Activated B cell treated with CpG ODN at 0.5 μM for 24 hours (primary cell): ENCODE data around the gene TTC21B. TPM values are rescaled to one million over a fixed set of nuclear protein-coding genes. Genes with fewer than 3 reads are reported as not detected.

Experiments used
- ATAC-seq: fragments of 200-7000 bp; cut with Tn5 transposase; one replicate; pipeline ENCODE4 v1.10.0; 2021; ENCODE audit warnings: low read depth, mild to moderate bottlenecking, moderate library complexity
- CTCF ChIA-PET: fragments of 350-600 bp; sonication (Branson Sonifier 250); formaldehyde crosslinking; loops from one replicate; lab custom pipeline; 2021; ENCODE audit warnings: antibody characterized with exemption; lab: Charles Lee
- POLR2A ChIA-PET: fragments of 350-600 bp; sonication (Branson Sonifier 250); formaldehyde crosslinking; loops from one replicate; lab custom pipeline; 2021; ENCODE audit warnings: antibody characterized with exemption; lab: Charles Lee
- DNase-seq: peaks from one replicate; pipeline ENCODE4 v3.0.0; 2022
- H3K27ac Mint-ChIP-seq: one replicate; pipeline ENCODE4 v1.8.0; 2020; ENCODE audit warnings: mixed read lengths
- H3K27me3 Mint-ChIP-seq: one replicate; pipeline ENCODE4 v1.8.0; 2021; ENCODE audit warnings: mixed read lengths
- H3K36me3 Mint-ChIP-seq: one replicate; pipeline ENCODE4 v1.8.0; 2021; ENCODE audit warnings: low read depth, mixed read lengths
- H3K4me1 Mint-ChIP-seq: one replicate; pipeline ENCODE4 v1.8.0; 2021; ENCODE audit warnings: mixed read lengths
- H3K4me3 Mint-ChIP-seq: one replicate; pipeline ENCODE4 v1.8.0; 2020; ENCODE audit warnings: mild to moderate bottlenecking, mixed read lengths
- H3K9me3 Mint-ChIP-seq: one replicate; pipeline ENCODE4 v1.8.0; 2020; ENCODE audit warnings: mixed read lengths
- intact Hi-C: fragments of 100-400 bp; cut with micrococcal nuclease; formaldehyde crosslinking; loops from one replicate; pipeline ENCODE4 v1.15.1; 2024
- total RNA-seq: library from RNA; stranded (reverse); gene quantifications from 2 replicates; pipeline ENCODE4 v1.2.3, GENCODE V29; 2022
- TF ChIP-seq, protein P1 (sequence below): fragments of 200-600 bp; IDR thresholded peaks from one replicate; pipeline ENCODE4 v1.8.0; 2022; ENCODE audit warnings: antibody characterized with exemption, mild to moderate bottlenecking

Gene TTC21B
- total RNA-seq, 1 donor from 2014 or later, result 29.2 TPM

- H3K27me3 Mint-ChIP-seq, result no peaks in the 10 kb centered on the region
- H3K4me1 Mint-ChIP-seq, result no peaks in the 10 kb centered on the region
- ATAC-seq, result no peak
- no peaks in the 10 kb centered on the region for H3K9me3 Mint-ChIP-seq
- ChIA-PET POLR2A (no interaction called here), CTCF (interaction anchor here (0.6 kb wide), 1 partner anchor 826 kb away, joined by 3 read pairs; no protein-coding TSS in a partner anchor)
- no peak for DNase-seq
- TF ChIP-seq, protein P1, sequence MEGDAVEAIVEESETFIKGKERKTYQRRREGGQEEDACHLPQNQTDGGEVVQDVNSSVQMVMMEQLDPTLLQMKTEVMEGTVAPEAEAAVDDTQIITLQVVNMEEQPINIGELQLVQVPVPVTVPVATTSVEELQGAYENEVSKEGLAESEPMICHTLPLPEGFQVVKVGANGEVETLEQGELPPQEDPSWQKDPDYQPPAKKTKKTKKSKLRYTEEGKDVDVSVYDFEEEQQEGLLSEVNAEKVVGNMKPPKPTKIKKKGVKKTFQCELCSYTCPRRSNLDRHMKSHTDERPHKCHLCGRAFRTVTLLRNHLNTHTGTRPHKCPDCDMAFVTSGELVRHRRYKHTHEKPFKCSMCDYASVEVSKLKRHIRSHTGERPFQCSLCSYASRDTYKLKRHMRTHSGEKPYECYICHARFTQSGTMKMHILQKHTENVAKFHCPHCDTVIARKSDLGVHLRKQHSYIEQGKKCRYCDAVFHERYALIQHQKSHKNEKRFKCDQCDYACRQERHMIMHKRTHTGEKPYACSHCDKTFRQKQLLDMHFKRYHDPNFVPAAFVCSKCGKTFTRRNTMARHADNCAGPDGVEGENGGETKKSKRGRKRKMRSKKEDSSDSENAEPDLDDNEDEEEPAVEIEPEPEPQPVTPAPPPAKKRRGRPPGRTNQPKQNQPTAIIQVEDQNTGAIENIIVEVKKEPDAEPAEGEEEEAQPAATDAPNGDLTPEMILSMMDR, result no peak
- intact Hi-C loops, result no loop called here
- peaks cover 1% of the 10 kb centered on the region for H3K36me3 Mint-ChIP-seq
- no peak overlapping the region for H3K4me3 Mint-ChIP-seq
- H3K27ac Mint-ChIP-seq, result no peak overlapping the region
Observed at GRCh38 chr2:165839610-165840009, 114.0 kb downstream of the TTC21B start.

- ChIA-PET POLR2A (no interaction called here), CTCF (no interaction called here)
- Mint-ChIP-seq H3K4me1 (no peaks in the 10 kb centered on the region), H3K4me3 (no peak overlapping the region), H3K27ac (no peak overlapping the region), H3K9me3 (no peaks in the 10 kb centered on the region), H3K27me3 (no peaks in the 10 kb centered on the region), H3K36me3 (peaks cover 1% of the 10 kb centered on the region)
- ATAC-seq, result no peak
- TF ChIP-seq, protein P1, result no peak
- no peak for DNase-seq
- intact Hi-C loops, result no loop called here
Observed at GRCh38 chr2:165837122-165837521, 116.5 kb downstream of the TTC21B start.

- no peak overlapping the region for H3K27ac Mint-ChIP-seq
- TF ChIP-seq, protein P1, result no peak
- H3K4me1 Mint-ChIP-seq, result no peaks in the 10 kb centered on the region
- ATAC-seq (no peak), DNase-seq (no peak)
- H3K9me3 Mint-ChIP-seq, result no peaks in the 10 kb centered on the region
- ChIA-PET CTCF (no interaction called here), POLR2A (no interaction called here)
- H3K4me3 Mint-ChIP-seq, result no peak overlapping the region
- intact Hi-C loops, result no loop called here
- no peaks in the 10 kb centered on the region for H3K27me3 Mint-ChIP-seq
- peaks cover 1% of the 10 kb centered on the region for H3K36me3 Mint-ChIP-seq
Observed at GRCh38 chr2:165835363-165835762, 118.2 kb downstream of the TTC21B start.

DNA sequence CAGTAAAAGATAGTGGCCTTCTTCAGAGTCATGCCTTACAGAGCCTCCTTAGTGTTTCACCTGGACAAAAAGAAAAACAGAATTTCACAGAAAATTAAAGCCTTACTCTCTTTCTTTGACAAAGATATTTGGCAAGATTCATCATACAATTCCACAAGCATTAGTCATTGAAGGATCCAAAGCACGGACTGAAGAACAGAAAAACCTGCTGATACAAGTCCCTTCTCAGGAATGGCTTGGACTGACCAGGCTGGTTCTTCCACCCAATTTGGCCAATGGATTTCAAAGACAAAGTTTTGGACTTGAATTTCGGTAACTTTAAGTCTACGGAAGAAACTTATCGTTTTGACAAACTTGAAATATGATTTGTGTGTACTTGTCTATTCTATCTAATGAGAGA lies 120.4 kb downstream of the TTC21B start:
- TF ChIP-seq, protein P1, result no peak
- Mint-ChIP-seq H3K9me3 (no peaks in the 10 kb centered on the region), H3K4me1 (no peaks in the 10 kb centered on the region), H3K36me3 (no peaks in the 10 kb centered on the region), H3K4me3 (no peak overlapping the region), H3K27me3 (no peaks in the 10 kb centered on the region), H3K27ac (no peak overlapping the region)
- intact Hi-C loops, result no loop called here
- ChIA-PET POLR2A (no interaction called here), CTCF (no interaction called here)
- ATAC-seq (no peak), DNase-seq (no peak)

GRCh38 chr2:165827921-165828276 lies 125.7 kb downstream of the TTC21B start:
- no peaks in the 10 kb centered on the region for H3K27me3 Mint-ChIP-seq
- CTCF ChIA-PET, result no interaction called here
- no peaks in the 10 kb centered on the region for H3K4me1 Mint-ChIP-seq
- no peak for ATAC-seq
- no peaks in the 10 kb centered on the region for H3K9me3 Mint-ChIP-seq
- no peak overlapping the region for H3K27ac Mint-ChIP-seq
- no peaks in the 10 kb centered on the region for H3K36me3 Mint-ChIP-seq
- intact Hi-C loops, result no loop called here
- TF ChIP-seq, protein P1, result no peak
- POLR2A ChIA-PET, result no interaction called here
- no peak overlapping the region for H3K4me3 Mint-ChIP-seq
- DNase-seq, result no peak
